IMR-90 (cell line): ENCODE data around the gene SHC1. TPM values are rescaled to one million over a fixed set of nuclear protein-coding genes. Genes with fewer than 3 reads are reported as not detected.

ENCODE experiments used
- ATAC-seq: fragments of 200-7000 bp; cut with Tn5 transposase; 2 replicates; pipeline ENCODE4 v1.9.1; 2020; ENCODE audit warnings: low read depth, mild to moderate bottlenecking, moderate library complexity
- BruUV-seq: library from RNA; stranded (reverse); fragments of 400-500 nt; replicated peaks from 2 replicates; lab custom pipeline; 2021; lab: Mats Ljungman, UMichigan
- CTCF ChIA-PET: fragments of 300-600 bp; formaldehyde crosslinking; extraction: SDS; loops from one replicate; lab custom pipeline; 2021; ENCODE audit warnings: antibody characterized with exemption; lab: Yijun Ruan, JAX
- POLR2A ChIA-PET: fragments of 300-600 bp; sonication (Branson Sonifier 250); formaldehyde crosslinking; loops from one replicate; lab custom pipeline; 2022; ENCODE audit warnings: antibody characterized with exemption; ENCODE audit not compliant: unreplicated experiment; lab: Charles Lee
- DNase-seq: peaks from one replicate; pipeline ENCODE4 v3.0.0; 2013
- H2AFZ ChIP-seq: replicated peaks from 2 replicates; pipeline ENCODE3; 2013; ENCODE audit warnings: low read length, mild to moderate bottlenecking; ENCODE audit not compliant: poor library complexity
- H2AK5ac ChIP-seq: 2 replicates; pipeline ENCODE4 v1.6.1; 2013; ENCODE audit warnings: low read depth, low read length, inconsistent platforms
- H2AK9ac ChIP-seq: replicated peaks from 2 replicates; pipeline ENCODE3; 2013; ENCODE audit warnings: mild to moderate bottlenecking, low read depth, low read length, moderate library complexity; ENCODE audit not compliant: poor library complexity
- H2BK120ac ChIP-seq: 2 replicates; pipeline ENCODE4 v1.6.1; 2013; ENCODE audit warnings: low read depth, low read length, inconsistent platforms
- H2BK15ac ChIP-seq: 3 replicates; pipeline ENCODE4 v1.6.1; 2013; ENCODE audit warnings: low read depth, low read length, inconsistent platforms
- H2BK20ac ChIP-seq: 2 replicates; pipeline ENCODE4 v1.6.1; 2013; ENCODE audit warnings: low read depth, mild to moderate bottlenecking, inconsistent platforms, low read length, moderate library complexity
- H2BK5ac ChIP-seq: 2 replicates; pipeline ENCODE4 v1.6.1; 2013; ENCODE audit warnings: mild to moderate bottlenecking, low read depth, low read length, inconsistent platforms; ENCODE audit not compliant: poor library complexity, severe bottlenecking
- H3K14ac ChIP-seq: replicated peaks from 2 replicates; pipeline ENCODE4 v1.6.1; 2013; ENCODE audit warnings: low read depth, low read length, inconsistent platforms
- H3K18ac ChIP-seq: 2 replicates; pipeline ENCODE4 v1.6.1; 2013; ENCODE audit warnings: low read depth, low read length, control low read depth
- H3K23ac ChIP-seq: 2 replicates; pipeline ENCODE4 v1.6.1; 2013; ENCODE audit warnings: low read depth, low read length, inconsistent platforms
- H3K27ac ChIP-seq: 2 replicates; pipeline ENCODE4 v1.5.1; 2013; ENCODE audit warnings: mild to moderate bottlenecking, control low read depth, low read length; ENCODE audit not compliant: insufficient read depth
- H3K27me3 ChIP-seq: 2 replicates; pipeline ENCODE4 v1.6.1; 2013; ENCODE audit warnings: low read length; ENCODE audit not compliant: control insufficient read depth, insufficient read depth
- H3K36me3 ChIP-seq: 2 replicates; pipeline ENCODE4 v1.6.1; 2013; ENCODE audit warnings: low read length, mixed read lengths; ENCODE audit not compliant: control insufficient read depth, insufficient read depth
- H3K4ac ChIP-seq: 2 replicates; pipeline ENCODE4 v1.6.1; 2013; ENCODE audit warnings: low read depth, low read length, inconsistent platforms
- H3K4me1 ChIP-seq: 2 replicates; pipeline ENCODE4 v1.6.1; 2013; ENCODE audit warnings: low read length, mixed read lengths; ENCODE audit not compliant: control insufficient read depth, insufficient read depth
- H3K4me2 ChIP-seq: 2 replicates; pipeline ENCODE4 v1.6.1; 2013; ENCODE audit warnings: low read depth, mild to moderate bottlenecking, control low read depth, low read length, moderate library complexity
- H3K4me3 ChIP-seq: 2 replicates; pipeline ENCODE4 v1.5.1; 2013; ENCODE audit warnings: low read depth, mild to moderate bottlenecking, control low read depth, low read length, moderate library complexity; ENCODE audit not compliant: insufficient read depth
- H3K56ac ChIP-seq: 2 replicates; pipeline ENCODE4 v1.6.1; 2013; ENCODE audit warnings: low read length, inconsistent platforms; ENCODE audit not compliant: insufficient read depth; ENCODE audit errors: extremely low read depth
- H3K79me1 ChIP-seq, 2 experiments: 2 replicates each; pipeline ENCODE4 v1.6.1; 2013; ENCODE audit warnings: low read length in 2 of 2, inconsistent platforms in 1 of 2, low read depth in 1 of 2
- H3K9ac ChIP-seq: 2 replicates; pipeline ENCODE4 v1.6.1; 2013; ENCODE audit warnings: low read depth, low read length, control low read depth
- H3K9me1 ChIP-seq: 2 replicates; pipeline ENCODE4 v1.6.1; 2013; ENCODE audit warnings: low read length, inconsistent platforms; ENCODE audit not compliant: insufficient read depth
- H3K9me3 ChIP-seq: 2 replicates; pipeline ENCODE4 v1.6.1; 2013; ENCODE audit warnings: low read length; ENCODE audit not compliant: control insufficient read depth, insufficient read depth
- H4K20me1 ChIP-seq: 2 replicates; pipeline ENCODE4 v1.6.1; 2013; ENCODE audit warnings: low read length, inconsistent platforms; ENCODE audit not compliant: insufficient read depth
- H4K5ac ChIP-seq: 2 replicates; pipeline ENCODE4 v1.6.1; 2013; ENCODE audit warnings: mild to moderate bottlenecking, low read depth, low read length, control low read depth
- H4K8ac ChIP-seq, 2 experiments: 2 replicates each; pipeline ENCODE4 v1.6.1; 2013; ENCODE audit warnings: low read depth in 2 of 2, low read length in 2 of 2, control low read depth in 1 of 2, inconsistent platforms in 1 of 2
- H4K91ac ChIP-seq: 2 replicates; pipeline ENCODE4 v1.6.1; 2013; ENCODE audit warnings: low read depth, low read length, inconsistent platforms; ENCODE audit not compliant: insufficient read depth
- BHLHE40 ChIP-seq: fragments of 150-350 bp; IDR thresholded peaks from 2 replicates; pipeline ENCODE4 v1.6.1; 2016; ENCODE audit warnings: mild to moderate bottlenecking, low read depth, low read length
- CEBPB ChIP-seq: IDR thresholded peaks from 2 replicates; pipeline ENCODE4 v1.6.1; 2012; ENCODE audit warnings: low read depth, low read length, improper control_type of control experiment
- CHD1 ChIP-seq: IDR thresholded peaks from 2 replicates; pipeline ENCODE4 v1.6.1; 2012; ENCODE audit warnings: low read depth, low read length, improper control_type of control experiment
- CTCF ChIP-seq: conservative IDR thresholded peaks from 2 replicates; pipeline ENCODE4 v1.5.1; 2012; ENCODE audit warnings: mild to moderate bottlenecking, low read depth, low read length, improper control_type of control experiment
- FOS ChIP-seq: fragments of 150-350 bp; IDR thresholded peaks from 2 replicates; pipeline ENCODE4 v1.6.1; 2016; ENCODE audit warnings: low read depth, low read length
- MAZ ChIP-seq: IDR thresholded peaks from 2 replicates; pipeline ENCODE4 v1.6.1; 2012; ENCODE audit warnings: low read depth, mild to moderate bottlenecking, low read length, improper control_type of control experiment, moderate library complexity, borderline replicate concordance
- MXI1 ChIP-seq: IDR thresholded peaks from 2 replicates; pipeline ENCODE4 v1.6.1; 2012; ENCODE audit warnings: low read depth, mild to moderate bottlenecking, low read length, moderate library complexity, borderline replicate concordance
- NFE2L2 ChIP-seq: fragments of 150-350 bp; IDR thresholded peaks from 2 replicates; pipeline ENCODE4 v1.6.1; 2016; ENCODE audit warnings: low read depth, mild to moderate bottlenecking, low read length
- RAD21 ChIP-seq: IDR thresholded peaks from 2 replicates; pipeline ENCODE4 v1.6.1; 2012; ENCODE audit warnings: low read length, improper control_type of control experiment
- SMC3 ChIP-seq: fragments of 150-350 bp; IDR thresholded peaks from 2 replicates; pipeline ENCODE4 v1.6.1; 2016; ENCODE audit warnings: low read depth, mild to moderate bottlenecking, antibody characterized with exemption, low read length, moderate library complexity
- WGBS, 2 experiments: methylation state at CpG; one replicate each; pipeline versions ENCODE4 v1.1.5 to v1.1.7; 2013; ENCODE audit warnings: missing lambda C conversion rate in 2 of 2; ENCODE audit not compliant: insufficient read length in 1 of 2; ENCODE audit errors: extremely low coverage in 2 of 2; 5-methylcytosine and 5-hydroxymethylcytosine counted together
- dilution Hi-C: fragments of 300-500 bp; cut with HindIII; formaldehyde crosslinking; loops from one replicate; pipeline ENCODE4 v1.14.3; 2018; ENCODE audit warnings: low sequenced_read_pairs; ENCODE audit not compliant: unreplicated experiment
- in situ Hi-C: fragments of 300-500 bp; cut with MboI; formaldehyde crosslinking; loops from 3 replicates; pipeline ENCODE4 v1.14.3; 2019; ENCODE audit warnings: low sequenced_read_pairs, inconsistent platforms, mixed read lengths
- intact Hi-C: fragments of 100-400 bp; cut with micrococcal nuclease; formaldehyde crosslinking; loops from 2 replicates; pipeline ENCODE4 v1.10.0; 2022
- polyA plus RNA-seq, 3 experiments: library from polyadenylated mRNA; depleted of rRNA; stranded (reverse); fragments of >200 nt; gene quantifications; 2 replicates each; pipeline ENCODE4 v1.2.3, GENCODE V29; 2012; ENCODE audit warnings: low replicate concordance in 1 of 3
- total RNA-seq: library from RNA; depleted of rRNA; stranded (reverse); fragments of >200 nt; gene quantifications from 2 replicates; pipeline ENCODE4 v1.2.3, GENCODE V29; 2012

The SHC1 gene
- total and polyA plus RNA-seq, 2 of the 4 experiments (the other 2 are of a cell fraction), result 352 to 355 TPM

- intact Hi-C loops (loop anchor here (1.0 to 5.0 kb wide), 3 partner anchors 29 to 64 kb away; partner anchors contain the start of genes ADAM15 and PMVK), in situ Hi-C loops (no loop called here), dilution Hi-C loops (no loop called here)
- Histone ChIP-seq H2AK5ac (peak overlapping the region; percentile 97), H2BK15ac (peak overlapping the region; percentile 49; the same call in 2 of the 3 replicates), H3K79me1 (peaks cover 14 to 50% of the 10 kb centered on the region in 2 experiments), H4K20me1 (no peaks in the 10 kb centered on the region), H3K4me2 (peak overlapping the region; percentile 94), H3K56ac (peak overlapping the region; percentile 82), H3K14ac (peak overlapping the region; percentile 88; the same call in 1 of the 2 replicates), H3K23ac (peak overlapping the region; percentile 90), H4K5ac (peak overlapping the region; percentile 46; the same call in 1 of the 2 replicates), H3K36me3 (no peaks in the 10 kb centered on the region), H2AK9ac (peak overlapping the region; percentile 99), H3K4ac (peak overlapping the region; percentile 93), H2BK20ac (no peak overlapping the region; the same call in 1 of the 2 replicates), H3K9ac (peak overlapping the region; percentile 78), H4K91ac (peak overlapping the region; percentile 80), H2AFZ (peak overlapping the region; percentile 92), H2BK5ac (peak overlapping the region; percentile 94), H3K9me1 (peaks cover 8% of the 10 kb centered on the region), H4K8ac (peak overlapping the region; percentile 11 to 91; a peak in 3 of 4 replicates), H2BK120ac (peak overlapping the region; percentile 81), H3K27ac (peak overlapping the region; percentile 94), H3K4me3 (peak overlapping the region; percentile 75), H3K4me1 (peaks cover 21% of the 10 kb centered on the region), H3K18ac (peak overlapping the region; percentile 48; the same call in 1 of the 2 replicates), H3K27me3 (no peaks in the 10 kb centered on the region), H3K9me3 (no peaks in the 10 kb centered on the region)
- POLR2A ChIA-PET, result interaction anchor here (0.6 kb wide), 1 partner anchor 273 kb away, joined by 3 read pairs; the partner anchor contains the start of gene CLK2
- CTCF ChIA-PET, result interaction anchor here (0.9 kb wide), 1 partner anchor 30 kb away, joined by 4 read pairs; the partner anchor contains the start of gene SHC1
- TF ChIP-seq RAD21 (no peak), MXI1 (no peak), SMC3 (0 out of 2 replicates have a peak, but pooled peaks have one; percentile 10), CTCF (peak; percentile 5; the same call in 1 of the 2 replicates), MAZ (peak; percentile 83), BHLHE40 (0 out of 2 replicates have a peak, but pooled peaks have one; percentile 3), FOS (peak; percentile 73), CEBPB (no peak), CHD1 (no peak), NFE2L2 (no peak)
- 0% methylated on average over 3 of the region's 43 CpGs; no CpG with 5 or more reads in 1 of the 2 experiments for WGBS, 2 experiments
- ATAC-seq (peak; percentile 50), DNase-seq (peak; percentile 77)
- BruUV-seq, result no TSS peak
These were observed 30.3 kb upstream of the SHC1 start for GRCh38 chr1:155000726-155001424.
